SU-DHL-6 (cell line): ENCODE data around the gene RBM26.

Experiments
- H2AFZ ChIP-seq: fragments of 200-600 bp; sonication (generic); 2 replicates; pipeline ENCODE4 v1.6.1; 2014; ENCODE audit warnings: low read depth, mild to moderate bottlenecking, moderate library complexity, mixed read lengths, antibody characterized with exemption, low read length; ENCODE audit not compliant: severe bottlenecking
- H3F3A ChIP-seq: fragments of 200-600 bp; shearing (Covaris generic); 2 replicates; pipeline ENCODE4 v1.6.0; 2016; ENCODE audit warnings: antibody characterized with exemption, mild to moderate bottlenecking; ENCODE audit not compliant: insufficient read depth
- H3K27ac ChIP-seq: fragments of 200-600 bp; sonication (generic); 2 replicates; pipeline ENCODE4 v1.5.1; 2016; ENCODE audit warnings: low read depth, mild to moderate bottlenecking, low read length, moderate library complexity, mixed read lengths
- H3K27me3 ChIP-seq: fragments of 200-600 bp; sonication (generic), shearing (Covaris generic); 2 replicates; pipeline ENCODE4 v1.6.0; 2014; ENCODE audit warnings: mild to moderate bottlenecking, low read length
- H3K36me3 ChIP-seq: fragments of 200-600 bp; sonication (generic); 2 replicates; pipeline ENCODE4 v1.6.1; 2014; ENCODE audit warnings: mild to moderate bottlenecking, low read length, mixed read lengths
- H3K4me2 ChIP-seq: fragments of 300-600, 200-600 bp; shearing (Covaris generic), sonication (generic); 2 replicates; pipeline ENCODE4 v1.6.0; 2014; ENCODE audit warnings: low read length, low read depth, mild to moderate bottlenecking; ENCODE audit not compliant: poor library complexity, severe bottlenecking
- H3K4me3 ChIP-seq: fragments of 200-600 bp; sonication (generic); 2 replicates; pipeline ENCODE4 v1.5.1; 2014; ENCODE audit warnings: antibody characterized with exemption, low read length, mild to moderate bottlenecking, mixed read lengths; ENCODE audit not compliant: insufficient read depth, poor library complexity, severe bottlenecking
- H3K79me2 ChIP-seq: fragments of 200-600 bp; sonication (generic); 2 replicates; pipeline ENCODE4 v1.6.1; 2014; ENCODE audit warnings: mild to moderate bottlenecking, low read length, moderate library complexity; ENCODE audit not compliant: insufficient read depth
- H3K9ac ChIP-seq: fragments of 200-600 bp; sonication (generic); 2 replicates; pipeline ENCODE4 v1.7.0; 2014; ENCODE audit warnings: mild to moderate bottlenecking, low read length
- H3K9me2 ChIP-seq: fragments of 200-600 bp; sonication (generic); replicated peaks from 2 replicates; pipeline ENCODE4 v1.6.1; 2014; ENCODE audit warnings: low read length; ENCODE audit not compliant: insufficient read depth
- H3K9me3 ChIP-seq: fragments of 200-600 bp; sonication (generic); 2 replicates; pipeline ENCODE4 v1.6.1; 2014; ENCODE audit warnings: low read length, mixed read lengths; ENCODE audit not compliant: insufficient read depth
- H4K20me1 ChIP-seq: fragments of 200-600 bp; sonication (generic); 2 replicates; pipeline ENCODE4 v1.6.1; 2014; ENCODE audit warnings: low read depth, mild to moderate bottlenecking, antibody characterized with exemption, low read length, moderate library complexity, mixed read lengths
- EZH2phosphoT487 ChIP-seq: fragments of 200-600 bp; sonication (generic), shearing (Covaris generic); conservative IDR thresholded peaks from 2 replicates; pipeline ENCODE4 v1.6.1; 2018; ENCODE audit warnings: mild to moderate bottlenecking, antibody characterized with exemption, low read length, moderate library complexity, mixed read lengths
- TF ChIP-seq, protein P1 (sequence below): fragments of 200-600 bp; sonication (generic); IDR thresholded peaks from one replicate; pipeline ENCODE4 v1.5.1; 2017; ENCODE audit warnings: antibody characterized with exemption, mild to moderate bottlenecking, low read length, moderate library complexity; ENCODE audit not compliant: insufficient read depth, poor library complexity, severe bottlenecking

Gene RBM26

DNA sequence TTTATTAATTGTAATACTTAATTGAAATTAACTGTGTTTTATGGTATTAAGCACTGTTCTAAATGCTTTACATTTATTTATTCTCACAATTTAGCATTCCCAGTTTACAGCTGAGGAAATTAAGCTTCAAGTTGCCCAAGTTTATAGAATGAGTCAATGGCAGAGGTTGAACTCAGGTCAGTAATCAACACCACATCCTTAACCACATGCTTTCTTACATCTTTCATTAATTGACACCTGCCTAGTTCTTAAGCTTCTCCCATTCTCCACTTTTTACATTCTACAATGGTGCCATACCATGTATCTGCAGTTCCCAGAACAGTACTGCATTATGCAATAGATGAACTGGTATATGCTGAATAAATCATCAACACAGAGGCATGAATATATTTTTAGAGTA lies 11.7 kb upstream of the RBM26 start:
- H3K36me3 ChIP-seq: no peaks in the 10 kb centered on the region
- no peak overlapping the region for H3K9ac ChIP-seq
- H4K20me1 ChIP-seq: no peaks in the 10 kb centered on the region
- H3K9me3 ChIP-seq: no peaks in the 10 kb centered on the region
- no peak overlapping the region for H2AFZ ChIP-seq
- H3K79me2 ChIP-seq: no peaks in the 10 kb centered on the region
- no peaks in the 10 kb centered on the region for H3K27me3 ChIP-seq
- H3F3A ChIP-seq: no peaks in the 10 kb centered on the region
- no peaks in the 10 kb centered on the region for H3K9me2 ChIP-seq
- no peak overlapping the region for H3K27ac ChIP-seq
- no peak overlapping the region for H3K4me3 ChIP-seq
- no peak overlapping the region for H3K4me2 ChIP-seq
- no peak for TF ChIP-seq EZH2phosphoT487
- TF ChIP-seq, protein P1, sequence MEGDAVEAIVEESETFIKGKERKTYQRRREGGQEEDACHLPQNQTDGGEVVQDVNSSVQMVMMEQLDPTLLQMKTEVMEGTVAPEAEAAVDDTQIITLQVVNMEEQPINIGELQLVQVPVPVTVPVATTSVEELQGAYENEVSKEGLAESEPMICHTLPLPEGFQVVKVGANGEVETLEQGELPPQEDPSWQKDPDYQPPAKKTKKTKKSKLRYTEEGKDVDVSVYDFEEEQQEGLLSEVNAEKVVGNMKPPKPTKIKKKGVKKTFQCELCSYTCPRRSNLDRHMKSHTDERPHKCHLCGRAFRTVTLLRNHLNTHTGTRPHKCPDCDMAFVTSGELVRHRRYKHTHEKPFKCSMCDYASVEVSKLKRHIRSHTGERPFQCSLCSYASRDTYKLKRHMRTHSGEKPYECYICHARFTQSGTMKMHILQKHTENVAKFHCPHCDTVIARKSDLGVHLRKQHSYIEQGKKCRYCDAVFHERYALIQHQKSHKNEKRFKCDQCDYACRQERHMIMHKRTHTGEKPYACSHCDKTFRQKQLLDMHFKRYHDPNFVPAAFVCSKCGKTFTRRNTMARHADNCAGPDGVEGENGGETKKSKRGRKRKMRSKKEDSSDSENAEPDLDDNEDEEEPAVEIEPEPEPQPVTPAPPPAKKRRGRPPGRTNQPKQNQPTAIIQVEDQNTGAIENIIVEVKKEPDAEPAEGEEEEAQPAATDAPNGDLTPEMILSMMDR: no peak

GRCh38 chr13:79413521-79413920 lies 7.5 kb upstream of the RBM26 start:
- H3K4me3 ChIP-seq: no peak overlapping the region
- no peaks in the 10 kb centered on the region for H3K9me2 ChIP-seq
- H3F3A ChIP-seq: no peaks in the 10 kb centered on the region
- H3K4me2 ChIP-seq: no peak overlapping the region
- H3K79me2 ChIP-seq: no peaks in the 10 kb centered on the region
- no peaks in the 10 kb centered on the region for H3K9me3 ChIP-seq
- TF ChIP-seq, protein P1: no peak
- TF ChIP-seq EZH2phosphoT487: no peak
- no peaks in the 10 kb centered on the region for H3K27me3 ChIP-seq
- no peaks in the 10 kb centered on the region for H4K20me1 ChIP-seq
- no peaks in the 10 kb centered on the region for H3K36me3 ChIP-seq
- H3K27ac ChIP-seq: no peak overlapping the region
- H2AFZ ChIP-seq: no peak overlapping the region
- no peak overlapping the region for H3K9ac ChIP-seq

DNA sequence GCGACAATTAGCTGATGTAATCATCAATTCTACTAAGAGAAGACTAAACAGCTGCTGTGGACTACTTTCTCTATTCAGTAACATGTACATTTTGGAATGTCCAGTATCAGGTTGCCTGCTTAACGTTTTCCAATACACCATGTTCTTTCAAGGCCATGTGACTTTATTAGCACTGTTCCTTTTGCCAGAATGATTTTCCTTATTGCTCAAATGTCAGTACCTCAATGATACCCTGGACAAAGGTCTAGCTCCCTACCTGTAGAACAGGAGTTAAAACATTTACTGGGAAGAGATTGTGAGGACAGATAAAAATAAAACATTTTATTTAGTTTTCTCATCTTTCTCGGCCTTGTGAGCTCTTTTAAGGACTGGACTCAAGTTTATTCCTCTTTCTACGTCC lies 3.8 kb upstream of the RBM26 start:
- no peaks in the 10 kb centered on the region for H4K20me1 ChIP-seq

More for the DNA sequence above, 3.8 kb upstream of the RBM26 start:
- TF ChIP-seq, protein P1: no peak
- no peak for TF ChIP-seq EZH2phosphoT487
- H3K27ac ChIP-seq: no peak overlapping the region
- H3K4me2 ChIP-seq: no peak overlapping the region
- no peaks in the 10 kb centered on the region for H3F3A ChIP-seq
- no peaks in the 10 kb centered on the region for H3K36me3 ChIP-seq
- H3K9ac ChIP-seq: no peak overlapping the region
- H3K79me2 ChIP-seq: peaks cover 28% of the 10 kb centered on the region
- no peak overlapping the region for H3K4me3 ChIP-seq
- H3K9me3 ChIP-seq: no peaks in the 10 kb centered on the region
- H3K9me2 ChIP-seq: no peaks in the 10 kb centered on the region
- no peaks in the 10 kb centered on the region for H3K27me3 ChIP-seq
- H2AFZ ChIP-seq: no peak overlapping the region
